Activated effector memory CD4-positive, alpha-beta T cell treated with Interleukin-2 at 50 U/mL for 16 hours (primary cell): ENCODE results near the gene TPRG1L.

Source experiments
- DNase-seq: peaks from one replicate; pipeline ENCODE4 v3.0.0-alpha.2; 2020

The TPRG1L gene

GRCh38 chr1:3594706-3595377 lies 30.0 kb upstream of the TPRG1L start:
- no peak for DNase-seq

GRCh38 chr1:3595949-3596348 lies 28.9 kb upstream of the TPRG1L start:
- no peak for DNase-seq

GRCh38 chr1:3596663-3597598 lies 27.9 kb upstream of the TPRG1L start:
- DNase-seq, result no peak

GRCh38 chr1:3597599-3597964 lies 27.2 kb upstream of the TPRG1L start:
- DNase-seq, result no peak

- DNase-seq, result no peak
Observed at GRCh38 chr1:3598051-3598491, 26.7 kb upstream of the TPRG1L start.

- DNase-seq, result no peak
Observed at GRCh38 chr1:3598522-3599285, 26.1 kb upstream of the TPRG1L start.

- DNase-seq, result no peak
Observed at GRCh38 chr1:3599286-3599811, 25.5 kb upstream of the TPRG1L start.

- DNase-seq, result no peak
Observed at GRCh38 chr1:3599816-3600215, 25.0 kb upstream of the TPRG1L start.

GRCh38 chr1:3600354-3600753 lies 24.5 kb upstream of the TPRG1L start:
- DNase-seq, result no peak

- DNase-seq, result no peak
Observed at GRCh38 chr1:3601743-3602142, 23.1 kb upstream of the TPRG1L start.

- no peak for DNase-seq
Observed at GRCh38 chr1:3602375-3602774, 22.4 kb upstream of the TPRG1L start.

- DNase-seq, result no peak
Observed at GRCh38 chr1:3603156-3603555, 21.7 kb upstream of the TPRG1L start.

GRCh38 chr1:3603571-3604467 lies 21.0 kb upstream of the TPRG1L start:
- DNase-seq, result no peak

- DNase-seq, result no peak
Observed at GRCh38 chr1:3604468-3604974, 20.3 kb upstream of the TPRG1L start.

GRCh38 chr1:3604997-3605823 lies 19.6 kb upstream of the TPRG1L start:
- no peak for DNase-seq

GRCh38 chr1:3606779-3607702 lies 17.8 kb upstream of the TPRG1L start:
- no peak for DNase-seq

GRCh38 chr1:3607703-3608065 lies 17.1 kb upstream of the TPRG1L start:
- DNase-seq, result no peak

- no peak for DNase-seq
Observed at GRCh38 chr1:3608154-3608553, 16.7 kb upstream of the TPRG1L start.

- no peak for DNase-seq
Observed at GRCh38 chr1:3609016-3609768, 15.6 kb upstream of the TPRG1L start.
